CD4-positive, alpha-beta T cell treated with Interleukin-17A for 1 hour (primary cell): ENCODE data around the gene AOAH.
"Not testable (repeated sequence)": the region's sequence is repeated elsewhere in the genome, so short reads cannot be mapped to it uniquely, and the experiment has no call there.

Experiments used
- DNase-seq: peaks from one replicate; pipeline ENCODE4 v3.0.0-alpha.2; 2020

AOAH gene

DNA sequence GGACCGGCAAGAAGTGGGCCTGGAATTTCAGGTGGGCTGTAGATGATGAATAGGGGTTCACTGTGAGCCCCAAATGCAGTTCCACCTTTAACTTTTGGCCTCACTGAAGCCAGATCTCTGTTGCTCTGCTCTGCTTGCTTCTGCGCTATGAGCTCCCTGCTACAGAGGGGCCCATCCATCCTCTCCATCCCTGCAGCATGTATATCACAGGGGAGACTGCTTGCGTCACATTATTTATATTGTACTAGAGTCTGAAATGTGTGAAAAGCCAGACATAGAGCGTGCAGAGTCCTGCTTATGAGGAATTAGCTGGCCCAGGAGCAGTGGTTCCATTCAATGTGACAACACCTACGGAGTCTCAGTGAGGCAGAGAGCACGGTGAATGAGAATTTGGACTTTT is 69.9 kb downstream of the AOAH start:
- no peak for DNase-seq

DNA sequence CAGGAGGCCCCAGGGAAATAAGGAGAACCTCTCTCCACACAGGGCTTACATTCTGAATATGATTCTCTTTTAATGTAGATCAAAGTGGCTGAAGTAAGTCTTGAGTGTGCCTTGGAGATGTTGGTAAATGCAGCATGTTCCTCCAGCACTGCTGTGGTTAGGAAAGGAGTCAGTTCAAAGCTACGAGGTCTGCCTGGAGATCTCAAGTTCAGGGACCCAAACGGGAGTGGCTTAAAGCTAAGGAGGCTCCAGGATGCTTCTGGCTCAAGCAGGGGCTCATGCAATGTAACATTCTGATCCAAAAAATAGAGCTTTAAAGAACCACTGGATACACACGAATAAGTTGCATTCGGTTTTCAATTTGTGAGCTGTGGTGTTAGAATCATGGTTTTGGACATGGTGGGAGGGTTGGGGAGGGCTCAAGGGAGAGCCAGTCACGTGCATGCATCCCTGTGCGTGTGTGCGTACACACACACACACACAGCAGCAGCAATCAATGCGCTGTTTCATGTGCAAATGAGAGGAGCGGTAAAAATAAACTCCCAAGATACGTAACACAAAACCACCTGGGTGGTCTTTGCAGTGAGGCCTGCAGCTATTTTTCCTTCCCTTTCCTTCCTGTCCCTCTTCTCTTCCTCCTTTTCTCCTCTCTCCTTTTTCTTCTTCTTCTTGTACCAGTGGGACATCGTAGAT is 70.5 kb downstream of the AOAH start:
- DNase-seq, result no peak

DNA sequence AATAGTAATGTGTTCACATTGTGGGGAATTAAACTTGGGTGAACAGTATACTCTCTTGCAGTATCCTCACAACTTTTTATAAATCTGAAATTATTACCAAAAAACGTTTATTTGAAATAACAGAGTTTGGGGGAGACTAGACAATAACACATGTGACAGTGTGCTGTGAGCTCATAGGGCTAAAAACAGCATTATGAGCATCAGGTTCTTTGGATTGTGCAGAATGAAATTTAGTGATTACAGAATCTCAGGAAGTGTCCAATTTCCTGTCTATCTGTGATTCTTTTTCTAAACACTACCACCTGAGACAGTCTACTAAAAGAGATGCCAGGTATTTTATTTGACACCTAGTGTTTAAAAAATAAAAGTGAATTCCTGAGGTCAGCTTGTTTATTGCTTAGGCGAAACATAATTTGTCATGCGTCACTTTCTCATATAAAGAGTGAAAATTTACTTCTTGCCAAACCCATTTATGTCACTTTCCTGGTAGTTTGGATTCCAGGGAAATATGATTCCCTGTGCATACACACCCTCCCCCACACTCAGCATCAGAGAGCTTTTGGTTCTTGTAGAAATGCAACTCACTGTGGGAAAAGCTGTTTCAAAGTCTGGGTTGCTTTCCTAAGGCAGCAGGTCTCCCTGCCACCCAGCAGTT is 71.2 kb downstream of the AOAH start:
- no peak for DNase-seq

DNA sequence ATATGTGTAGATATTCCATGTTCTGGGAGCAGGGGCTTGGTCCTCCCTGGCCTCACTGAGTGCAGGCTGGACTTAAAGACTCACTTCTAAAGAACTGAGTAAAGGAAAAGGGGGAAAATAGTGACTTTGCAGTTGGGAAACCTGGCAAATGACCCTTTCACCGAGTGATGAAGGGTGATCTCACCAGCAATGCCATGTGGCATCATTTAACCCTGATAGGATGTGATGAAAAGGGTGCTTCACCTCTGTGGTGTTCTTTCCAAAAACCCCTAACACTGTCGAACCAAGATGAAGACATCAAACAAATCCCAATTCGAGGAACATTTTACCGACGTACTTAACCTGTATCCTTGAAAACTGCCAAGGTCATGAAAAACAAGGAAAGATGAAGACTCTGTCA is 71.9 kb downstream of the AOAH start:
- DNase-seq, result no peak

DNA sequence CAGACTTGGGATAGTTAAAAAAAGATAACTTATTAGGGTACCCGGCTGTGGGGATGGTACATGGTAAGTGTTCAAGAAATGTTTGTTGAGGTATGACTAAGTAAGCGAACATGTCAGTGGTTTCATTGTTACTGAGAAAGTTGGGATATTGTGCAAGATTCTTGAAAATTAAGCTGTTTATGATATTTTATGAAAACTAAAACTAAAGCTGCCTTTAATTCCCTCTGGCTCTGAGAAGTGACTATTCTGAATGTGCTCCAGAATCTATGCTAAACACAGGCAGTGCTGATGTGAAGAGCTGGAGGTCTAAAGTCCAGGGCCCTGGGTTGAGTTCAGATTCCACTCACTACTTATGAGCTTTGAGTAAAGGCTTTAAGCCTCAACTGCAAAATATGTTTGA is 72.9 kb downstream of the AOAH start:
- no peak for DNase-seq

DNA sequence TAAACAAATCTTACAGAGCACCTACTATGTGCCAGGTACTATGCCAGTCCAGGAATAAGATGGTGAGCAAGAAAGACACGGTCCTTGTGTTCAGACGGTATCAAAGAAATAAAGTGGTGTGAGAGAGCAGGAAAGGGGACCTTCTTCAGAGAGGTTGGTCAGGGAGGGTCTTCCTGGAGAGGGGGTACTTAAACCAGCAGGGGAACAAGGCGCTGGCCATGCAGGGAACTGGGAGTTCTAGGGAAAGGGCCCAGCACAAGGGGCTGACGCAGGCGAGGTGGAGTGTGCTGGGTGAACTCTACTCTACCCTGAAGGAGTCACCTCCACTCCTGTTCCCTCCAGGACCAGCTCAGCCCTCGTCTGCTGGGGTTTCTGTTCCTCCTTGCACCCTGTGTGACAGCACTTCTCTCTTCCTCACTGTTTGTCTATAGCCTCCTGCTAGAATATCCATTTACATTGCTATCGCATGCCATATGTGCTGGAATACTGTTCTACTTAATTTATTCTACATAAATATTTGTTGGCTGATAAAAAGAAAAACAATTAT is 73.5 kb downstream of the AOAH start:
- DNase-seq, result no peak

DNA sequence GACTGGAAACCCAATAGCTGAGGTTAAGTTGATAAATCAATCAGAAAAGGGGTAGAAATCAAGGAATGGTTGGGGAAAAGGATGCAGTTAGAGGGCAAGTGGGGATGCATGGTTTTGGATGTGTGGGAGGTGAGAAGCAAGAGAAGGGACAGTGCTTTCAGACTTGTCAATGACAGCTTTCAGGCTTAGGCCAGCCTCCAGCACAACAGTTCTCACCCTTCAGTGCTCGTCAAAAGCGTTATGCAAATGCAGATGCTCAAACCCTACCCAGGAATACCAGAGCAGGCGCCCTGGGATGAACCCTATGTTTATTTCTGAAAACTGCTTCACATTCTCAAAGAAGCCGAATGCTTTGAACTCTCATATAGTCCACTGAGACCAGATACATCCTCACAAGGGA is 74.0 kb downstream of the AOAH start:
- DNase-seq, result no peak

DNA sequence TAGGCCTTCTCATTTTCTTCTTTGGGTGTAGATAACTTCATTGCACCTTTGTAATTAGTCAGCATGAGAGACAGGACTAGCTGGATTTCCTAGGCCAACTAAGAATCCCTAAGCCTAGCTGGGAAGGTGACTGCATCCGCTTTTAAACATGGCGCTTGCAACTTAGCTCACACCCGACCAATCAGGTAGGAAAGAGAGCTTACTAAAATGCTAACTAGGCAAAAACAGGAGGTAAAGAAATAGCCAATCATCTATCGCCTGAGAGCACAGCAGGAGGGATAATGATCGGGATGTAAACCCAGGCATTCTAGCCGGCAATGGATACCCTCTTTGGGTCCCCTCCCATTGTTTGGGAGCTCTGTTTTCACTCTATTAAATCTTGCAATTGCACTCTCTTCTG is 75.0 kb downstream of the AOAH start:
- DNase-seq, result not testable (repeated sequence)

DNA sequence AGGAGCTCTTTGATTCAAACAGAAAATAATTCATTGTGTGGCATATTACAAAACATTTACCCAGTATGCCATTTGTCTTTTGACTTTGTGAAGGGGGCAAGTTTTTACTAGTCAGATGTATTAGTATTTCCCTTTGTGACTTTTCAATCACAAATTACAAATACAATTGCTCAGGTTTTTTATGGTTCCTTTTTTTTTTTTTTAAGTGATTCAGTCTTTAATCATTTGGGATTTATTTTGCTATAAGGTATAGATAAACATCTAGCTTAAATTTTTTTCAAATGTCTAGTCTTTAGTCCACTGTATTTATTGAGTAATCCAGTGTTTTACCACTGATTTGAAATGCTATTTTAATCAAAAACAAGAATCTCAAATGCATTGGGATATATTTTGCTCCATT is 75.9 kb downstream of the AOAH start:
- no peak for DNase-seq

DNA sequence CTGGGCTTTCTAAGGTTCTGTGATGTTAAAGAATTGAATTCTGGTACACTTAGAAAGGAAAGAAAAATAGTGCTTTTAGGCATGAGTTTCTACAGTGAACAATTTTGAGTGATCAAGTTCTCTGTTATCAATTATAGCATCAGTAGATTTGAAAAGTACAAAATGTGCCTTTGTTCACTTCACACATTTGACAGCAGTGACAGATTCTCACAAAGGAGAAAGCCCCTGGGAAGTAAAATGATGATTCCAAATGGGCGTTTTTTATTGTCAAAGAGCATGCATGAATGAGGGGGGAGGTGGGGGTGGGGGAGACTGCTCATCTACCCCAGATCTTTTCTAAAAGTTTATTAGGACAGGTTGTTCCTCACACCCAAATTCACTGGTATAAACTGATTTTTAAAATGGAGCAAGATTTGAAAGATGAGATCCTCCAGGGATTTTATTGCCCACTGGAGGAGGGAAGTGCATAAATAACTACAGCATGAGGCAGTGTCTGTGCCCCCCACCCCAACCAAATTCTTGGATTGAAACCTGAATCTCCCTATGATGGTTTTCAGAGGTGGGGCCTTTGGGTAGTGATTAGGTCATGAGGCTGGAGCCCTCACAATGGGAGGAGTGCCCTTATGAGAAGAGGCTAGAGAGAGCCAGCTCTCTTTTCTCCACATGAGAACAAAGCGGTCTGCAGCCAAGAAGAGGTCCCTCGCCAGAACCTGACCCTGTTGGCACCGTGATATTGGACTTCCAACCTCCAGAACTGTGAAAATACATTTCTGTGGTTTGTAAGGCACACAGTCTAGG is 79.5 kb downstream of the AOAH start:
- no peak for DNase-seq

DNA sequence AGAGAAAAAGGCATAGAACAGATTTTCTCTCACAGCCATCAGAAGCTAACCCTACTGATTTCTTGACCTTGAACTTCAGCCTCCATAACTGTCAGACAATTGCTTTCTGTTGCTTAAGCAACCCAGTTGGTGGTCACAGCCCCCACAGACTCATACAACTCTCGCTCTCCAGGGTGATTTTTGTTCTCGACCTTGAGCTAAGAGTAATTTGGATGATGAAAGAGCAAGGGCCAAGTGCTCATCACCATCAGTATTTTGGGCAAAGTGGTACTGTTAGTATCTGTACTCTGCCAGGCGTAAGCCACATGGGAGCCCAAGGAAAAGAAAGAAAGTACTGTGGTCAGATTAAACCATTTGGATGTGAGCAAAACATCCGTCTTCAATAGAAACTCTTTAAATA is 81.9 kb downstream of the AOAH start:
- DNase-seq, result no peak

DNA sequence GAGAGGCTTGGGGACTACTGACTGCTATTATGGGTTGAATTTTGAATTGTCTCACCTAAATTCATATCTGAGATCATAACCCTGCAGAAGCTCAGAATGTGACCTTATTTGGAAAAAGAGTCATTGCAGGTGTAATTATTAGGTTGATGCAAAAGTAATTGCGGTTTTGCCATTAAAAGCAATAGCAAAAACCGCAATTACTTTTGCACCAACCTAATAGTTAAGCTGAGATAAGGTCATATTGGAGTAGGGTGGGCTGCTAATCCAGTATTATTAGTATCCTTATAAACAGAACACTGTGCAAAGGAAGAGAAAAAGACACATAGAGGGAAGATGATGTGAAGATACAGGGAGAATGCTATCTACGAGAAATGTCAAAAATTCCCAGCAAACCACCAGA is 82.3 kb downstream of the AOAH start:
- DNase-seq, result no peak

DNA sequence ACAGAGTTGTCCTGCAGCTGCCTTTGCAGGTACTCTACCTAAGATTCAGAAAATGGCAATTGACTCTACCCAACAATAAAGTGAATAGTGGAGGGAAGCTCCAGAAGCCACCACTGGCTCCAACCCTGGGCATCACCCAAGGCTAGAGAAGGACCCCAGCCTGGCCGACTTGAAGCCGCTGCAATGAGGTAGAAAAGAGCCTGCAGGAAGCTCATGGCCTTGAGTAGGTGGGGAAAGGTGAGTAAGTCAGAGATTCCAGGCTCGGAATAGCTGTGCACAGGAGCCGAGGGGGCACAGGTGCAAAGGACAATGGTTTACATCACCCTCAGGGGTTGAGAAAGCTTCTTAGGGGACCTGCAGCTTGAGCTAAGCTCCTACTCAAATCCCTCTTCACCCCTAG is 83.6 kb downstream of the AOAH start:
- no peak for DNase-seq

DNA sequence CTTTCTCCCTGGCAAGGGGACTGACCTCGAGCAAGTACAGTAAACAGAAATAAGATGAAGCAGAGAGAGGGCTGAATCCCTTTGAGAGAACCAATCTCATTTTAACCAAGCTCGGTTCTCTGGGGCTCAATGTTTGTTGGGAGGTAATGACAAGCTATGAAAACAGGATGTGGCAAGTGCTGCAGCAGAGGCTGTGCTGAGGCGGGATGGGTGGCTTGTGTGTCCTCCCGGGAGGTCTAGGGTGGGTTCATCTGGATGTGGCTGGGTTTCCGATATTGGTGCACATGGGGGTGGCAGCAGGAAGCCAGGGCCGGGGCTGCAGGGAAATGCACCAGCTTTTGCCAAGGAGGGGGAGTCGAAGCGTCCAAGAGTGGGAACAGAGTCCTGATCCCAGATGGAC is 84.5 kb downstream of the AOAH start:
- peak; percentile 62 for DNase-seq

DNA sequence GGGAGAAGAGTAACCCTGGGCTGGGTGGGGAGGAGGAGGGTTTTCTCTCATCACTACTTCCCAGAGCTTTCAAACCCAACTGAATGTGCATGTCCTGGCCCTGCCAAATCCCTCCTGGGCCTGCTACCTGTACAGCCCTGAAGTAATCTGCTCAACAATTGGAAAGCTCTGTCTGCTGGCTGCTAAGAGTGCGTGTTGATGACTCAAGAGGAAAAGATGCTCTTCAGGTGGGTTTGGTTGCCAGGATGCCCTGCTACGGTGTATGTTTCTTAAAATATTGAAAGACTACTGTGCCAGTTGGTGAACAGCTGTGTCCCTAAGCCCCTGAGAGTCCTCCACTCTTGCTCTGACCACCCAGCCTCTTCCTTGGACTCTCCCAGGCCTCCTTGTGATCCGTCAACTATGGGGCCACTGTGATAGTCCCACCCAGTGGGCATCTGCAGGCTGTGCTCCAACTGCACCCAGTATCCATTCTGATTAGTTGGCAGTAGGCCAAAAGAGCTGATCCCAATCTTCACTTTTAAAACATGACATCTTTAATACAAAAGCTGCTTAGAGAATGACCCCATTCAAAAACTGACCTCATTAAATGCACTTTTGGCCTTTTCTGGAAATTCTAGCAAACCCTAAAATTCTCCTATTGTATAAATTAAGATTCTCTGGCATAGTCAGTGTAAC is 85.6 kb downstream of the AOAH start:
- no peak for DNase-seq

DNA sequence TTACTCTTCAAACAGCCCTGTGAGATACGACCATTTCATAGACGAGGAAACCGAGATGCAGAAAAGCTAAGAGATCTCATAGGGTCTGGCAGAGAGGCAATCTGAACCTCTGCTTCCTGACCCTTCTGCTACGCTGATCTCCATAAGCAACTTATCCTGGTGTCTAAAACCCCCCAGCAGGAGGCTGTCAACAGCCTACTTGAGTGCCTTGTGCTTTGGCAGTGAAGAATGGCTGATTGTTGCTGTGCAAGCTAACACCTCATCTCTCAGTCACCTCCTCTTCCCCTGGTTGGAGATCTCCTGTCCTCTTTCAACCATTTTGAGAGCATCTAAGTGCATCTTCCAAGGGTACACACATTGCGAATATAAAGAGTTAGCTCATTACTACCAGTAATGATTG is 86.2 kb downstream of the AOAH start:
- no peak for DNase-seq

DNA sequence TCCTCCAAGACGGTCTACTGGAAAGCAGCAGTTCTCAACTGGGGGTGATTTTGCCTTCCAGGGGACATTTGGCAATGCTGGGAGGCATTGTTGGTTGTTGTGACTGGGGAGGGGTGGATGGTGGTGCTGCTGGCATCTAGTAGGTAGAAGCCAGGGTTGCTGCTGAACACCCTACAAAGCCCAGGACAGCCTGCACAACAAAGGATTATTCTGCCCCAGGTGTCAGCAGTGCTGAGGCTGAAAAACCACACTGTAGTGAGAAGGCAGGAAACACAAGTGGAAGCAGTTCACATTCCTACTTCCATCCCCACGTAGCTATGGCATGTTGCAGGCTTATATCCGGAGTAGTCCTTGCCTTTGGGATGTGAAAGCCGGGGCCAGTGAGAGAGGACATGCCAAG is 86.9 kb downstream of the AOAH start:
- no peak for DNase-seq

DNA sequence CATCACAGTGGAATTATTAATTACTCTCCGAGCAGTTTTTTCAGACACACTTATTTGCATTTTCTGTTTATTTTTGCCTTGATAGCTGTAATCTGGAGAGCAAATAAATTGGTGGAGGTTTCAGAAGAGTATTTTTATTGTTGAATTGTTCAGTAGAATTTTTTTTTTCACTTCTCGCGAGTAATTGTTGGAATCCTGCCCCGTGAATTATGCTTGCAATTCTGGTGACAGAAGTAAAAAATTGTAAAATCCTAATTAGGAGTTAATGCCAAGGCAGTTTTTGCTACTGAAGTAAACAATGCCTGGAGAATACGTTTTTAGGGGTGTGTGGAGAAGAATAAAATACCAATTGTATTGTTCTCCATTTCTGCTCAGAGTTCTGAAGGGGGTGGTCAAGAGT is 88.2 kb downstream of the AOAH start:
- DNase-seq, result no peak

DNA sequence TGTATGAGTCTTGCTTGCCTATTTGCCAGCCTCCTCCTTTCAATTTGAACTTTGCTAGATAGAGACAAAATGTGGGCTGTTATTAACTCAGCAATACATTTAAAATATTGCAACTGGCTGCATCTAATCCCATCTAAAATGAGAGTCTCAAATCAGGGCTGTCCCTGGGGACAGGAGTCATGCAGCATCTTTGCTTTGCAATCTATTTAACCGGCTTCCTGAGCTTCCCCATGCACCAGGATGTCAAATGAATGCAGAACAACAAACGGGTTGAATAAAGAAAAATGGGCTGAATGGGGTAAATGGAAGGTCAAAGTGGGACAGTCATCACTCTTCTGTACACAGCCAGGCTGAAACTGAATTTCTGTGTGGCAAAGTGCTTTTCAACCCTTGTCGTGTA is 89.2 kb downstream of the AOAH start:
- DNase-seq, result no peak

DNA sequence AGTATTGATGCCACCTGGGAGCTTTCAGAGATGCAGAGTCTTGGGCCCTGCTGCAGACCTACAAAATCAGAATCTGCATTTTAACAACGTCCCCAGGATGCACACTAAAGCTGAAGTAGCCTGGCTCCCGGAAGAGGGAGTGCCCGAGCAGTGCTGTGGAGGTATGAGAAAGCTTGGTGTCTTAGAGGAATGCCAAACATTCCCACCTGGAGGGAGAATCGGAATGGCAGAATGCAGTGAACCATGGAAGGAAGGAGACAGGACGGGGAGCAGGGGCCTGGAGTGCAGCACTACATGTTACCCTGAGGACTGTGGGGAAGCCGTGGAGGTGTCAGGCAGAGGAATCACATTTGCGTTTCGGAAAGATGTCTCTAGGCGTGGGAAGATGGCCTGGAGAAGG is 90.9 kb downstream of the AOAH start:
- no peak for DNase-seq

DNA sequence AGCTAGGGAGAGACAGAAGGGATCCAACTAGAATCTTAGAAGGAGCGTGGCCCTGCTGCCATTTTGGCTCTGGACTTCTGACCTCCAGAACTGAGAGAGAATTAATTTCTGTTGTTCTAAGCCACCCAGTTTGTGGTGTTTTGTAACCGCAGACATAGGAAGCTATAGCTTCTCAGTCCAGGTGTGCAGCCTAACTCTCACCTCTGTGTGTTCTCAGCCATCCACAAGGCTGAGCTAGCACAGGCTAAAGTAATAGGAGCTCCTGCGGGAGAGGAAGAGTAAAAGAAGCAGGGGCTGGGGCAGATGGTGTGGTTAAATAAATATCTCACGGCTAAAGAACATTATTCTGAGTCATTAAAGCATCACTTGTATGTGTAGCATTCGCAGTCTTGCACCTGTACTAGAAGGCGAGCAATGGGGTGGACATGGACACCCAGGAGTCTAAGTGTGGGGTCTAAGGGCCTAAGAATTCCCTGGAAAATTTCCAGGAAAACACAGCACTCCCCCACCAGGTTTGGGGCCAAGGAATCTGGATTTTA is 94.1 kb downstream of the AOAH start:
- DNase-seq, result no peak

DNA sequence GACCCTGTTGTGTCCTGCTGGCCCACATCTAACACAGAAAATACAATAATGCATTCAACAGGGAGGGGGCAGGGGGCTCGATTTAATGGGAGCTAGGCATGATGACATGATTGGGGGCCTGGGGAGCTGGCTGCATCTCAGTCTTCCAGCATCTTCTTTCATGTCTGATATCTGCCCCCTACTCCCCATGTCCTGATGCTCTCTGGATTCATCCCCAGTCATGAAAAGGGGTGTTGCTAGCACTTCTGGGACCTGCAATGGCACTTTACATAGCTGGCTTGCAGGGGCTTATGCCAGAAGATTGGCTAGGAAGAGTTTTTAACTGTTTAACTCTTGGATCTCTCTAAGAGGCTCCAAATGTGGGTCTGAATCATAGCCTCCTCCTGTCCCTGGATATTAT is 94.9 kb downstream of the AOAH start:
- no peak for DNase-seq

DNA sequence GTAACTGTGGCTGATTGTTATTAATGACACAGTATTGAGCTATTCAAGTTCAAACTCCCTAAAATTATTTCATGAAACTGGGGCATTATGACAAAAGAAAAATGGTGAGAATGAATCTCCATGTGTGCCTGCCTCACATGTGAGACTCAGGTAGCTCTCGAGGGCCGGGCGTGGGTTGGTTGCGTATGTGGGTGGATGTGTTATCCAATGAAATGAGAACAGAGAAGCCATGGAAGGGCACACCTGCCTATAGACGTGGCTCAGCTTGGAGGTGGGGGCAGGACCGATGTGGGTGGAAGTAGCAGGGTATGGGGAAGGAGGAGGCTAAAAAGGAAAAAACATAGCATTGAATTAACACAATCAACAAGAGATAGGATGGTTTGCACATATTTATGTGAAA is 96.5 kb downstream of the AOAH start:
- no peak for DNase-seq
